COLO829 (cell line): ENCODE results near the gene DCAF4.
"Not testable (repeated sequence)": the region's sequence is repeated elsewhere in the genome, so short reads cannot be mapped to it uniquely, and the experiment has no call there.

ENCODE experiments used
- DNase-seq: peaks from one replicate; pipeline ENCODE4 v3.0.0; 2012; ENCODE audit warnings: low spot score

Gene DCAF4

DNA sequence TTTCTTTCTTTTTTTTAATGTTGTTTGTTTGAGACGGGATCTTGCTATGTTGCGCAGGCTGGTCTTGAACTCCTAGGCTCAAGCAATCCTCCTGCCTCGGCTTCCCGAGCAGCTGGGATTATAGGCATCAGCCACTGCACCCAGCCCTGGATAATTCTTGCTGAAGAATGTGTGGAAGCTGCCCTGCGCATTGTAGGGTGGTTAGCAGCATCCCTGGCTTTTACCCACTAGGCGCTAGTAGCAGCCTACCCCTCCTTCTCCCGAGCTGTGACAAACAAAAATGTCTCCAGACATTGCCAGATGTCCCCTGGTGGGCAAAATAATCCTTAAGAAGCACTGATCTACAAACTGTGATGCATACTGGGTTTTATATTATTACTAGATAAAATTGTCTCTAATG, 6.6 kb downstream of the DCAF4 start:
- no peak for DNase-seq

DNA sequence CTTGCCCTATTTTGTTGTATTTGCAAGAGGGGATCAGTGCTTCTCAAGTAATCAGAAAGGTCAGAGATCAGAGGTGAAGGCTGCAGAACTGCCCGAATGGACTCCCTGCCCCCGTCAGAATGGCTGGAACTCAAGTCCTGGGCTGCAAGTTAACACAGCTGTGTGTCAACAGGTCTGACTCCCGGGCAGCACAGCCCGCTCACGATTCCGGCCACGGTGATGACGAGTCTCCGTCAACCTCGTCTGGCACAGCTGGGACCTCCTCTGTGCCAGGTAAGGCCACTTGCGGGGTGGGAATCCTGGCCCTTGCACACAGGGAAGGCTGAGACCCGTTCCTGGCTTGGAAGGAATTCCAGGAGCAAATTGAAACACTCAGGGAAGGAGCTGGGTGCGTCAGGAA, 13.4 kb downstream of the DCAF4 start:
- DNase-seq, result no peak

DNA sequence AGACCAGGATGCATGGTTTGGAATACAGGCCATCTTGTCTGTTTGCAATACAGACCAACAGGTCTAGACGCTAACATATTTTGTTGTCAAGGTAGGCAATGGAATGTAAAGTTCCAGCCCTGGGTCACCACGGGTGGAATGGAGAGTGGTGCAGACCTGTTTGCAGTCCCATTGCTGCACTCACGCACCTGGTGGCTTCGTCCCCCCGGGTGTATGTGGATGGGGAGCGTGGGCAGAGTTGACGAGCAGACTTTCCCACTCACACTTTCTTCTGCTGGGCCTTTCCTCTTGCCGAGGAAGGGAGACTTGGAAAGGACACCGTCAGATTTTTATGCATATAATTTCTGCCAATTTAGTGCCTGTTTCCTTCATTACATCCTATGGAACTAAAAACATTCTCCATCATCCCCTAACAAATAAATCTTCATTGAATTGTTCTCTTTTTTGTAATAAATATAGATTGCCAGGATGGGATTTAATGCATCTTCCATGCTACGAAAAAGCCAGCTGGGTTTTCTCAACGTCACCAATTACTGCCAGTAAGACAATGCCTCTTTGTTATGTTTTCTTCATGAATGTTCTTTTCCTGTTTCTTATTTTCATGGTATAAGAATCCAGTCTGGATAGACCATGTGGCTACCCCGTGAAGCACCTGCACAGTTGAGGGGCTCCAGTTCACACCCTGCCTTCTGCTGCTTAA, 15.2 kb downstream of the DCAF4 start:
- peak; percentile 32 for DNase-seq

GRCh38 chr14:72942934-72943333, 16.7 kb downstream of the DCAF4 start:
- DNase-seq, result no peak

DNA sequence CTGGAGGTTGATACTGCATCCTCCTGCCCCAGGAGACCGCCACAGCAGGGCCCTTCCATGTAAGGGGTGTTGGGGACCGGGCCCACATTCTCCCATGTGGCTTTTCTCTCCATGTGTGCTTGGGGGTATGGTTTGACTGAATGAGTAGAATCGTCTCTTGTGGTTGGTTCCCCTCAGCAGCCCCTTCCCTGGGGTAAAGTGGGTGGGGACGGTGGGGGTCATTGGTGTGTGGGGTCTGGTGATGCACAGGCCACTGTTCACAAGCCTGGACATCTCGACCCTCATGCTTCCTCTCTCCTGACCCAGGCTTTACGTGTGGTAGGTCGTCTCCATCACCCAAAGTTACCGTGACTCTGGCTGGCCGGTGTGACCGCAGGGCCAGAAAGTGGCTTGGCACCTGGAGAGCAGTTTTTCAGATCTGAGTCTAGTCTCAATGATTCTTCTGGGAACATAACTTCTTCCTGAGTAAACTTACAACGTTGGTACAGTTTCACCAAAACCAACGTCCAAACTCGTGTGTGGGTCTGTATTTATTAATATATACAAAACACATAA, 17.7 kb downstream of the DCAF4 start:
- DNase-seq, result no peak

DNA sequence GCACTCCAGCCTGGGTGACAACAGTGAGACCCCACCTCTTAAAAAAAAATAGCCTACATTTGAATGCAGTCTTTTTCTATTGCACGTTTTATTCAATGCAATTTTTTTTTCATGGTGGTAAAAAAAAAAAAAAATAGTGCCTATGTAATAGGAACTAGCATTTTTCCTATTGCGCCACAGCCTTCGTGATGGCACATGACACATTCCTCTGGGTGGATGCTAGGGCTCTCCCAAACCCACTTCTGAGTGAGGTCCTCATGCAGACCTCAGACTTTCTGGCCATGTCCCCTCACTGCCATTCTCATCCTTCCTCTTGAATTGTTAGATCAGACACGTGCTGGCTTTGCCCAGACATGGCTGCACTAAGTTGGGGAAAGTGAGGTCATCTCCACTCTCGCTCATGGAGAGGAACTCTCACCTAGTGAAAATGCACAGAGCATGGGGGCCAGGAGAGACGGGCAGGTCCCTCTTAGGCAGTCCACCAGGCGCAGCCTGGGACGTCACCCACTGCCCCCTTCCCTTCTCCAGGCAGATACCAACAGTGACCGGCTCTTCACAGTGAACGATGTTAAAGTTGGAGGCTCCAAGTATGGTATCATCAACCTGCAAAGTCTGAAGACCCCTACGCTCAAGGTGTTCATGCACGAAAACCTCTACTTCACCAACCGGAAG, 19.2 kb downstream of the DCAF4 start:
- DNase-seq, result no peak

- DNase-seq, result no peak
Measured at GRCh38 chr14:72946491-72946890, 20.2 kb downstream of the DCAF4 start.

GRCh38 chr14:72947366-72948160, 21.3 kb downstream of the DCAF4 start:
- no peak for DNase-seq

DNA sequence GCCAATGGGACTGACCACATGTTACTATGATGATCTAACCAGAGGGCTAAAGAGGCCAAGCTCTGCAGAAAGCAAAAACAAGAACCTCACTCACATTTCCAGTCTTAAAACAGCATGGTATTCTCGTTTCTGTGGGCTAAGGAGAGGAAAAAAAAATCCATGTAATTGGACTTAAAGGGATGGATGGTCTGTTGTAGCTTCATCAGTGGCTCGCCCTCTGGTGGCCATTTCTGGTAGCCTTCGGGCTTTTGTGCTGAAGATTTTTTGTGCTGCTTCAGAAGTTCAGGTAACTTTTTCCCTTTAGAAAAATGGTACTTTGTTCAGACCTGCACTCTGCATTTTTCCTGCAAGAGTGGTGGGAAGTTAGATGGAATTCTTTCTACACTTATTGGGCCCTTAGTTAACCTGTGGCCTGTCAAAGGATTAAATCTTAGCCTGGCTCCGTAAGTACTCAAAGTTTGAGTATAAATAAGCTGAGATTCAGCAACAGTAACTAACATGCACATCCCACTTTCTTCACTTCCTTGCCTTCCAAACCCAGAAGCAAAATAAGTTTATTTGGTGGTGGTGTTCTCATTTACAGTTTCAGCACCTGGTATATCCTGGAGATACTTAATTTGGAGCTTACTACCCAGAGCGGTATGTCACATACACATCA, 22.3 kb downstream of the DCAF4 start:
- peak; percentile 58 for DNase-seq

GRCh38 chr14:72952171-72952570, 25.9 kb downstream of the DCAF4 start:
- no peak for DNase-seq

DNA sequence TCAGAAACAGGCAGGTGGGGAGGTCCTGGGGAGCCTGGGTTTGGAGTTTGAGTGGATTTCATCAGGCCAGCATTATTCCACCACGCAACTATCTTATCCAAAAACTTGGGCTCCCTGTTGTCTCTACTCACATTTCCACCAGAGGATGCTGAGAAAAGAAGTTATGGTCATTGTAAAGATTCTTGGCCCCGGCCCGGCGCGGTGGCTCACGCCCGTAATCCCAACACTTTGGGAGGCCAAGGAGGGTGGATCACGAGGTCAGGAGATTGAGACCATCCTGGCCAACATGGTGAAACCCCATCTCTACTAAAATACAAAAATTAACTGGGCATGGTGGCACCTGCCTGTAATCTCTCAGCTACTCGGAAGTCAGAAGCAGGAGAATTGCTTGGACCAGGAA, 30.5 kb downstream of the DCAF4 start:
- not testable (repeated sequence) for DNase-seq

GRCh38 chr14:72957213-72957612, 30.9 kb downstream of the DCAF4 start:
- no peak for DNase-seq

DNA sequence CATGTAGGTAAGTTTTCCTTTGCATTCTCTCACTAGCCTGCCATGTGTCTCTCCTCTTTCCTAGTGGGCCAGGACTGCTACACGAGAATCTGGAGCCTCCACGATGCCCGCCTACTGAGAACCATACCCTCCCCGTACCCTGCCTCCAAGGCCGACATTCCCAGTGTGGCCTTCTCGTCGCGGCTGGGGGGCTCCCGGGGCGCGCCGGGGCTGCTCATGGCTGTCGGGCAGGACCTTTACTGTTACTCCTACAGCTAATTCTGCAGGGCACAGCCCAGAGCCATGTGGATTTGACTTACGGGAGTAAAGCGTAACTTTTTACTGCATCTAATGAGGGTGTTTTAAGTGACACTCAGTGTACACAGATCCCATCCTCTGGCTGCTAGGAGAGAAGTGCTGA, 32.3 kb downstream of the DCAF4 start:
- no peak for DNase-seq

GRCh38 chr14:72961016-72961415, 34.8 kb downstream of the DCAF4 start:
- DNase-seq, result not testable (repeated sequence)

GRCh38 chr14:72961579-72962335, 35.5 kb downstream of the DCAF4 start:
- no peak for DNase-seq

- DNase-seq, result not testable (repeated sequence)
Measured at GRCh38 chr14:72962336-72962754, 36.1 kb downstream of the DCAF4 start.

DNA sequence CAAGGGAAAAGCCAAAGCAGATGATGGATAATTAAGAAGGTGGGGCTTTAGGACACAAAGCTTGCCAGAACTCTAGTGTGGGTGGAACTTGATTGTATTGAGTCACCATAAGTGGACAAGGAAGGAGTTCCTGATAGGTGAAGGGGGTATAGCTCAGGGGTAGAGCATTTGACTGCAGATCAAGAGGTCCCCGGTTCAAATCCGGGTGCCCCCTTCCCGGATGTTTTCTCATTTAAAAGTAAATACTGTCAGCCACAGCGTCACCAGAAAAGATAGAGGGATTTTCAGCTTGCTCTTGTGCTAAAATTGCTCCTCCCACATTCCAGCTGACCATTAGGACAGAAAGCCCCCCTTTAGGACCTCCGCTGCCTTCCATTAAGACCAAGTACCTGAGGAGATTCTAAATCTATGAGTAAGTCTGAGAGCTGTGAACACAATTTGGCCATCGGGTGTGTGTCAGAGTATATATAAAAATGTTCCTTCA, 36.6 kb downstream of the DCAF4 start:
- DNase-seq, result peak; percentile 87

DNA sequence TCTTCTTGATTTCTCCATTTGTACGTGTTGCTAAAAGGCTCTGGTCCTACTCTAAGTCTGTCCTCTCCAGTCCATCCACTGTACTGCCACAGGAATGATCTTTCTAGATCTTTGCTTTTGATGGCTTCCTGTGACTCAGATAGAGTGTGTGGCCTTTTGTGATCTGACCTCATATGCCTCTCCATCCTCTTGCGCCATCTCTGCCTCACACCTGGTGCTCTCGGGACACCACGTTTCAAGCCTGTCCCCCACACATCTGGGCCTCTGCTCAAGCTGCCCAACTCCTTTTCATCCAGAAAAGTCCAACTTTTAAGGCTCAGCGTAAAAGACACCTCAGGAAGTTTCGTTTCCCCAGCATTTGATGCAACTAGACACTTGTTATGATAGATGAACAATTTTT, 39.0 kb downstream of the DCAF4 start:
- DNase-seq, result no peak

GRCh38 chr14:72966038-72966437, 39.8 kb downstream of the DCAF4 start:
- no peak for DNase-seq

DNA sequence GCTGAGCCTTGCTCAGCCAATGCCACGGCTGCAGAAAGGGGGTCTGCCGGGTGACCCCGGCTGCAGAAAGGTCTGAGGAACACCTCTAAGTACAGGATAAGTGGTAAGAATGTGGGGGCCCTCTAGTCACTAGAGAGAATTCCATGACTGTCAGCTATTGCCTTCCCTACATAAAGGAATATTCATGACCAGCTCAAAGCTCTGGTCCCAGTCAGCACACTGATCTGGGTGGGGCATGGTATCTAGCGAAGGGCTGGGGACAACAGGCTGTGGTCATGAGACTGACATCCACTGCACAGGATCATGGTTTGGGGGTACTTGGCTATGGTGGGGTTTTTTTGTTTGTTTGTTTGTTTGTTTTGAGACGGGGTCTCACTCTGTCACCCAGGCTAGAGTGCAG, 42.1 kb downstream of the DCAF4 start:
- DNase-seq, result no peak

- DNase-seq, result no peak
Measured at GRCh38 chr14:72970058-72970630, 43.9 kb downstream of the DCAF4 start.
